ENCODE results near the gene ITPKB.
"Not testable (repeated sequence)": the region's sequence is repeated elsewhere in the genome, so short reads cannot be mapped to it uniquely, and the experiment has no call there.

The ITPKB gene

DNA sequence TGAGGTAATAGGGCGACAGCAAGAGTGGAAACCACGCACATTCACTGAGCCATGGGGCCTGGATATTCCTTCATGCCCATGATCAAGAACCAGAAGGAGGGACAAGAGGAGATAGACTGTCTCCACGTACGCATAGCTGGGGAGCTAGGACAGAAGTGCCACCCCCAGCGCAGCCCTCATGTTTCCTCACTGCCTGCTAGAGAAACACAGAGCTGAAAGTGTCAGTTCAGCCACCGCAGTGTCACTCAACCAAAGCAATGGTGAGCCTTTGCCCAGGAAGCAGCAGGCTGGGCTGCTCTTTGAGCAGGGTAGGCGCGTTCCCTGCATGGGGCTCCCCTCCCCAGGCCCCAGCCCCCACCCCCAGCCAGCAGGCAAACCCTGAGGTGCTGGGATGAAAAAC lies 122.0 kb downstream of the ITPKB start:
- DNase-seq = no peak

DNA sequence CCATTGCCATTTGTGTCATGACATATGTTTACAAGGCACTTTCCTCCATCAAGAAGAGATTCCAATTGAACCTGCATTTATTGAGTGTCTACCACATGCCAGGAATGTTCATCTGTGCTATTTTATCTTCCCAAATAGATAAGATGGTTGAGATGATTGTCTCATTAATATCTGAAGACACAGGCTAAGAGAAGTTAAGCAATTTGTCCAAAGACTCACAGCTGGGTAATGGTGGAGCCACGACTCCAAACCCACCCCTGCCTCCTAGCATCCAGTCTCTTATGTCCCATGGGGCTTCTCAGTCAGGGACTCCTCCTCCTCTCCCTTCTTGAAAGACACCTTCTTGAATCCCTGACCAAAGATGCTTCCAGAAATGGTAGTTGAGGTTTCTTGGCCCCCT lies 122.4 kb downstream of the ITPKB start:
- no peak for DNase-seq

DNA sequence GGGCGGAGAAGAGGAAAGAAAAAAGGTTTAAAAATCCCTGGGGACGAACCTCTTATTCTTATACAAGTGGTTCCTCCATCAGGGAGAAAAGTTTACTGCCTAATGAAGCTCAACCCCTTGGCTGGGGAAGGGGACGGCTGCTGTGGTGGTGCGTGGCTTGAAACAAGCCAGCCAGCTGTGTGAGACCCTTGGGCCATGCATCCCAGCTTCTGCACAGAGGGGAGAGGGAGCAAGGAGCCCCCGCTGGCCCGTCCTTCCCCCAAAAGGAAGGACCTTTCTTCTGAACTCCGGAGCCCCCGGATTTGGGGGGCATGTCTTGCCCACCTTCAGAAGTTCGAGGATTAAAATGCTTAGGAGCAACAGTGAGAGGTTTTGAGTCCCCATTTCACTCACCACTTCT lies 123.2 kb downstream of the ITPKB start:
- no peak for DNase-seq

DNA sequence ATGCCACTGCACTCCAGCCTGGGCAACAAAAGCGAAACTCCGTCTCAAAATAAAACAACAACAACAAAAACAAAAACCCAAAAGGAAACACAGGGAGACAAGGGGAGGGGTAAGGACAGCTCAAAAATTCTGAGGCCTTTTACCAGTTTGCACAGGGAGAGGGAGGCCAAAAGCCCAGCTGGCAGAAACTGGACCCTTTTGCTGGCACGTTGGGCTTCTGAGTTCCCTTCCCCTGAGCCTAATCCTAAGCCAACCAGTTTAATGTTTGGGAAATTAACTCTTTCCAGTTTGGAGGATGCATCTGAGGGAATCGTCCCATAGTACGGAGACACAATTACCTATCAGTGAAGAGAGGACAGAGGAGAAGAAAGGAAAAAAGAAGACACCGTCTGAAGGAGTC lies 127.1 kb downstream of the ITPKB start:
- not testable (repeated sequence) for DNase-seq

DNA sequence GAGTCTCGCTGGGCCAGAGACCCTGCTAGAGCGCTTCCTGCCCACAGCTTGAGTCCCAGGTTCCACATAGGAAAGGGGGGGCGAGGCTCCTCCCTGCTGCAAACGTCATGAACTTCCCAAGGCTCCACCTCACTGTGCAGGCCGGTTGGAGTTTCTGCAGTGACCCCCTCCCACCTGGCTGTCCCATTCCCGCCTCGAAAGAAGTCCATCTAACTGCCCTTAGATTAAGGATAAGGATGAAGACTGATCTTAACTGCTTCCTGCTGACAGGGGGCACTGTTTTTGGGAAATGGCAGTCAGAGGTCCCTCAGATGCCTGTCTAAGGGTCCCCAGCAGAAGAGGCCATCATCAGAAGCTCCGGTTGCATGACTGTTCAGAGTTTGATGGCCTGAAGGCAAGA lies 127.8 kb downstream of the ITPKB start:
- no peak for DNase-seq

DNA sequence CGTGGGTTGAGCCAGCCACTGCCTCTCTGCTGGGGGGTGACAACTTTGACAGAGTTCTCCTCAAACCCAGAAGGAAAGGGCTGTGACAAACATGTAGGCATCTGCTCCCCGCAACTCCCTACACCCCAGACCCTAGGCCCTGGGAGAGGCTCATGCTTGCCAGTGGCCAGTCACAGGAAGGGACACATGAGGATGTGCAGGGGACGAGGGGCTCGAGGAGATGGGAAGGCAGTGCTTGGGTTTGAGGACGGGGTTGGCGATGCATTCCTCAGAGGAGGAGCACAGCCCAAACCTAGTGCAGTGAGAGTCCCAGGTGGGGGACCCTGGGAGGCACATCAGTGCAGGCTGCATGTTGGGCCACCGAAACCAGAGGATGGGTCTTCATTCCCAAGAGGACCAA lies 128.4 kb downstream of the ITPKB start:
- no peak for DNase-seq

DNA sequence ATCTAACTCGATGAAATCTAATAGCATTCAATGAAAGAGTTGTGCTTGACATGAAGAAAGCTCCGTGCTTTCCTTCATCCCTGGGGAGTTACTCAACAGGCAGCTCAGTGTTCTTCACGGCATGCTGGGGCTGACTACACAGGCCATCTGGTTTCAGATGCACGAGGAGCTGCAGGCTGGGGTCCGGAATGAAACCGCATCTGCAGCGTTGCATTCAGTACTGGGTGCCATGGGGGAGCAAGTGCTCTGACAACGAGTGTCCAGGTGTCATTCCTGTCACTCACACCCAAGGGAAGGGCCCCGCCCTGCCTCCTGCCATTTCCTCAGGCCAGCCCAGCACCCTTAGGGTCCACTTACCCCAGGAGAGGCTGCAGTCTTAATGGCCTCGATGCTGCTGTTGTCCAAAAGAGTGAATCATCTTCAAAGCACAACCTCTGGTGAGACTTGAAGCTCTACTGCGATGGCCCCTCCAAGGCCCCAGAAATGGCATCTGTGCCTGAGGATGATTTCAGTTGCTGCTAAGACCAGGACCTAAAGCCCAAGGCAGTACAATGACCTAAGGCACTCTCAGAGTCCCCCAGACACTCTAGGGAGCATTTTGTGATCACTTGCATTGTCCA lies 129.1 kb downstream of the ITPKB start:
- peak in 1 of 2 experiments; percentile 68 for DNase-seq

DNA sequence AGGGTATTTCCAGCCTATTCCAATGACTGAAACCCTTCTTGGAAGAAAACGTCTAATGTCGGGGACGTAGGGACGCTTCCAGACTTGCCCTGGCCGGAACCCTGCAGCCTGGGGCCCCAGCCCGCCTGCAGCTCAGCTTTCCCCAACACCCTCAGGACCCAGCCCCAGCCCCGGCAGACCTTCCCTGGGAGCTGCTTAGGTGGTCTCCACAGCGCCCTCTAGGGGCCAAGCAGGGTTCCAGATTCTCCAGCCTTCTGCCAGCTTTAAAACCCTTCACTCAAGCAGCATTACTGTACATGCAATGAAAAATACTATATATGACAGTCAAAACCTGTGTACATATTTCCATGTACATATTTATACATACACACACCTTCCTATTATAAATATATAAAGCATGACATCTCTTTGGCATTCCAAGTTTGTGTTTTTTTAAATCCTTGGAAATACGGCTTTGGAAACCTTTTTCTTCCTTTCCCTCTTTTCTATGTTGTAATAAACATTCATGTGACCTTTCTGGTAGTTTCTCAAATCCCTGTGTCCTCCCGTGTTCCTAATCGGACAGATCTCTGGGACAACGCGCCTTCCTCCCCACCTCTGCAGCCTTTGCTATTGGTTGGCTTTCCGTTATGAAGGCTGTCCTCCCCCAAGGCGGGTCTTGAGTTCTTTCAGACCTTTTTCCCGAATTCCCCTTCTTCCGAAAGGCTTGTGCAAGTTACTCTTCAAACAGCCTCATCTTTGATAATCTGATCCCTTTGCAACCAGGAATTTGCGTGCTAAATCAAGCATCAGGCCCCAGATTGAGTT lies 130.2 kb downstream of the ITPKB start:
- peak; percentile 34 to 63 for DNase-seq

DNA sequence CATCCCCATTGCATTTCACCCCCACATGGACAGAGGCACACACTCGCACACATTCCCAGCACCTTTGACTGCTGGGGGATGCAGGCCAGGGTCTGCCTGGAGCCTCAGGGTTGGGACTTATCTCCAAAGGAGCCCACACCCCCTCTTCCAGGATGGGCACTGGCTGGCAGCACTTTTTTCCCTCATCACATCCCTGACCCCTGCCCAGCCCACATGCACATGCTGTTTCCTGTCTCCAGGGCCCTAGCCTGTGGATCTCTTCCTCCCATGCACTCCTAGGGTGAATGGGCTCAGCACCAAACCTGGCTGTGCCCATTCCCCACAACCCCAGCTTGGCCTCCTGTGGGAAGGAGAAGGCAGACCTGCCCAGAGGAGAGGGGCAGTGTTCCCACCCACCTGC lies 131.3 kb downstream of the ITPKB start:
- DNase-seq = no peak

DNA sequence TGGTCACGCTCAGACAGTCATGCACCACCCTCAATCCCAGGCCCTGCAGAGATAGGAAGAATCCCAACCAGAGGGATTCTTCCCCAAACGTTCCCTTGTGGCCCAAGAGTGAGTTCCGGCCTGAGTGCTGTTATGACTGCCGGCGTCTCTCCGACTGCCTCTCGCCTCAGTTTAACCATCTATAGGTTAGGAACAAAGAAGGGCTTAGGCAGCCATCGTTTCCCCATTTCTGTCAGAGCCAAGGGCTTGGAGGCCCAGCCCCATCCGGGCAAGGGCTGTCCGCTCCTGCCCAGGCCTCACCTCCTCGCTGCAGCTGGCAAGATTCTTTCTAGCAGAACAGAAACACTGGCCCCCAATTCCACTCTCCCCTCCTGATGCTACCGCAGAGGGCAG lies 131.8 kb downstream of the ITPKB start:
- DNase-seq = no peak

DNA sequence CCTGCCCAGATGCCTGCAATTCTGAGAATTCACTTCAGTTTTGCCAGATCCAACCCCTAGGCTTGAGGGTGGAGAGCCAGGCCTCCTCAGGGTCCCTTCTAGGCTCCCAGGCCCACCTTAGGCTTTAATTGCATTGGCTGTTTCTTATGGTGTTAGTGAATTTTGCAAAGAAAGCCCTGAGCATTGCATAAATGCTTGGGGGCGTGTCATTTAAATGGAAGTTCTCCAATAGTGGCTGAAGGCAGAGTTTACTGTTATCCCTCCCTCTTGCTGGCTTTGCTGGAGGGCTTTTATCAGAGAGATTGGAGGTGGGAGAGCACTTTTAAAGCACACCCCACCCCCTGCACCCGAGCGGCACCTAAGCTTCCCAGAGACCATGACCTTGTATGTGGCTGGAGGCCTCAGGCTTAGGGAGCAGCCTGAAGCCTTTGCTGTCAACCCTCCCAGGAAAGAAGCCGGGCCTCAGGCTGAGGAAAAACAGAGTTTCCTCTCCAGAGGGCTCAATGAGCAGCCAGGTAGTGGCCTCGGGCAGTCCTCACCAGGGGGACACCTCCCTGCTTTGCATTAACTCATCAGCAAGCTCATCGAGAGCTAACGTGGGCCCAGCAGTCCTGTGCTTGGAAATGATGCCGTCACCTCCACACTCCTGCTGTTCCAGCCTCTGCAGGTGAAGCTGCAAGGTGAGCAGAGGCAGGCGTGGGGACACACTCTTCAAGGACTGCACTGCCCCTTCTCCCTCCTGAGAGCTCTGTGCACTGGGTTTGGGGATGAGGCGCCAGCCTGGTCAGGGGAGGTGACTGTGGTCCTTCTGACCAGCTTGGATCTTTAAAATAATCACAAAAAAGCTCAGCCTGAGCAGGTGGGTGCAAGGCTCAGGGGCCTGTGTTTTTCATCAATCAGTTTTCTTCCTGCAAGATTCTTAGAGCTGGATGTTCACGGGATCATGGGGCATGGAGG lies 132.5 kb downstream of the ITPKB start:
- no peak for DNase-seq

DNA sequence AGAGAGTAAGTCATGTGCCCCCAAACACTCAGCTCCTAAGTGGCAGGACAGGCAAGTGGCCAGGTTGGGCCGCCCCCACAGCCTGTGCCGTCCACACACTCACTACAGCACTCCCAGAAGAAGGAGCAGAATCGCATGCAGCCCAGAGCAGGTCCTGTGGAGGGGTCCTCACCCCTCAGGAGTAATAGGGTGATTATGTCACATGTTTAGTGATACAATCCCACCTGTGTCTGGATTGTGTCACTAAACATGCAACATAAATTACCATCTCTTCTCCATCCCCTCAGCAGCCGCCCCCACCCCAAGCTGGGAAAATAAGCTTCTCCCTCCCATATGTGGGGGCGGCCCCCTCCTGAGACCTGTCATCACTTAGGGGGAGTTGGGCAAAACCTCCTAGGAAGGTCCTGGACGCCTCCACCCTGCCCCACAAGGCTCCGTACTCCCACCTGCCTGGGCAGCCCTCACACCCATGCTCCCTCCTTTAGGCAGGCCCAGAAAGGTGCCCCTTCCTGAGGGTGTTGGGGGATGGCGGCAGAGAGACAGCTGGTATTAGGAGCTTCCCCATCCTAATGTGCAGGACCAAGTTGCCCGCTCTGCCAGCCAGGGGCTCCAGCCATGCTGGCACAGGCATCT lies 133.6 kb downstream of the ITPKB start:
- no peak for DNase-seq

DNA sequence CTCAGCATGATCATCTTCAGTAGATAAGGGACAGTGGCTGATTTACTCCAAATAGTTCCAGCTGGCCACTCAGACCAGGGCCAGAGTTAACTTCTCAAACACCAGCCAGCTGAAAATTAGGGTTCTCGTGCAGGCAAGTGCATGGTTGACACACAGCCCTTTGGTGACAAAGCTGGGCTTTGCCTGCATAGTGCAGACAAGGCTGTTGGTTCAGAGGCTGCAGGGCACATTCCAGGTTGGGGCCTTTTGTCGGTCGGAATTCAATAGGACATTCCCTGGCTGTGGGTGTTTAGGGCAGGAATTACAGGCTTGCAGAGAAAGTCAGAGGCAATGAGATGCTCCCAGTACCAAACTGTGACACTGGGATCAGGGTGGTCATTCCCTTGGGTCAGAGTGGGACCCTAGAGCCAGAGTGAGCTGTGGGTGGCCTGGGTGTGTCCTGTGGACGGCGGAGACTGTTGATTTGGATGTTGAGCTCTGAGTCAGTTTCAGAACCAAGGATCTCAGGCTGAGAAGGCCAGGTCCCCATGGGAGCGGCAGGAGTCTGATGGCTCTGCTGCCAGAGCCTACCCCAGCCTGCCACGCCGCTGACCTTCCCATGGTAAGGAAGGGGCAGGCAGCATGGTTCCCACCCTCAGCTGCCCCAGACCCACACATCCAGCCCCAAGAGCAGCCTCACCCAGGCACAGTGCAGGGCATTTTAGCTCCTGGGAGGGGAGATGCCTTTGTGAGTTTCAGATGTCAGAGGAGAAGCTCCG lies 134.3 kb downstream of the ITPKB start:
- DNase-seq = no peak

DNA sequence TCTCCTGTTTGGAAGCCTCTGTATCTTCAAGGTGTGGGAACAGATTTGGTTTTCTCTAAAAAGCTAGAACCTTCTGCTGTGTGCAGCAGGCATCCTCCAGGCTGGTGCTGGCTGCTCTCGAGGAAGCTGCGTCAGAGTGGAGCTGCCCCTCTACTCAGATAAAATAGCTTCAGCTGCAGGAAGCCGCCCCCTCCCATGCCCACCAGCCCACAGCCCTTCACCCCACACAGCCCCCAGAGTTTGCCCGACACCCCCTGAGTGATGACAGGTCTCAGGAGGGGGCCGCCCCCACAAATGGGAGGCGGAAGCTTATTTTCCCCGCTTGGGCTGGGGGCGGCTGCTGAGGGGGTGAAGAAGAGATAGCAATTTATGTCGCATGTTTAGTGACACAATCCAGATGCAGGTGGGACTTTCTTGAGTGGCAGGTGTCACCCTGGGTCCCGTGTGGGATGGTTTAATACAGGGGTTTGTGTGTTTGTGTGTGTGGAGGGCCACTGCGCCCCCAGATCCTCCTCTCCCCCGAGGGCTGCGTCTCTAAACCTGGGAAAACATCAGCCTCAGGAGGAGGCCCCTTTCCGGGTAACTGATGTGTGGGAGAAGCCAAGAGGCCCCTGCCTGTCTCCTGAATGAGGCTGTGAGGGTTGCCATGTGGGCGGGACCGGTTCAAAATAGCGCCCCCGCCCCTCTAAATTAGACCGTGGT lies 135.1 kb downstream of the ITPKB start:
- DNase-seq = no peak

DNA sequence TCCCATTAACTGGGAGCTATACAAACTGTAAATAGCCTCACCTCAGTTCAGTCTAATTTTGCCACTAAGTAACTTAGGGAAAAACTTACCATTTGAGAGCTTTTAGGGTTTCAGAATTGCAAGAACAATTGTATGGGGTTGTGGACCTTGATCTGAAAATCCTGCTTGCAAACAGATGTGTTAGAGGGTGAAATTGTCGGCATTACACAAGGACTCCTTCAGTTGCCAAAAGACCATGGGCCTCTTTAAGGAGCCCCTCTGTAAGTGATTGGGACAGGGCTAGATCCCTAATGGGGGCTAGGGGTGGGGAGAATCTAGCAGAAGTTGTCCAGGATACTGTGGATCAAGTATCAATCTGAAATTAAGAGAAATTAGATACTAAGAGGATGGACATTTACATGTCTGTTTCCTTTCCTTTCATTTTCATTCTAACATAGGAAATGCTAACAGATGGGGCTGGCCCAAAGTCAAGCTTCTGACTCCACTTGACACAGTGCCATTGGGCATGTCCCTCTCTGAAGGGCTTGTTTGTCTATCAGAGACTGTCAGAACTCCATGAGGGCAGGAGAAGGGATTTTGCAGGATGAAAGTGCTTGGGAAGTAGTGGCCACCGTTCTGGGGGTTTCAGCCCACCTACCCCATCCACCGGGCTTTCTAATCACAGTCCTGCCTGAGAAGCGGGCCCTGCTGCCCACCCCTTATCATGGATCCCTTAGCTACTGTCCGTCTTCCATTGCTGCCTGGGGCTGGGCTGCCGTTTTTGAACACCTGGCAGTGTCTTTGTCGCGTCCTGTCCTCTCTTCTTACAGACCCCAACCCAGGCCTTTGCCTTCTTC lies 135.8 kb downstream of the ITPKB start:
- DNase-seq = peak; percentile 15 to 61

DNA sequence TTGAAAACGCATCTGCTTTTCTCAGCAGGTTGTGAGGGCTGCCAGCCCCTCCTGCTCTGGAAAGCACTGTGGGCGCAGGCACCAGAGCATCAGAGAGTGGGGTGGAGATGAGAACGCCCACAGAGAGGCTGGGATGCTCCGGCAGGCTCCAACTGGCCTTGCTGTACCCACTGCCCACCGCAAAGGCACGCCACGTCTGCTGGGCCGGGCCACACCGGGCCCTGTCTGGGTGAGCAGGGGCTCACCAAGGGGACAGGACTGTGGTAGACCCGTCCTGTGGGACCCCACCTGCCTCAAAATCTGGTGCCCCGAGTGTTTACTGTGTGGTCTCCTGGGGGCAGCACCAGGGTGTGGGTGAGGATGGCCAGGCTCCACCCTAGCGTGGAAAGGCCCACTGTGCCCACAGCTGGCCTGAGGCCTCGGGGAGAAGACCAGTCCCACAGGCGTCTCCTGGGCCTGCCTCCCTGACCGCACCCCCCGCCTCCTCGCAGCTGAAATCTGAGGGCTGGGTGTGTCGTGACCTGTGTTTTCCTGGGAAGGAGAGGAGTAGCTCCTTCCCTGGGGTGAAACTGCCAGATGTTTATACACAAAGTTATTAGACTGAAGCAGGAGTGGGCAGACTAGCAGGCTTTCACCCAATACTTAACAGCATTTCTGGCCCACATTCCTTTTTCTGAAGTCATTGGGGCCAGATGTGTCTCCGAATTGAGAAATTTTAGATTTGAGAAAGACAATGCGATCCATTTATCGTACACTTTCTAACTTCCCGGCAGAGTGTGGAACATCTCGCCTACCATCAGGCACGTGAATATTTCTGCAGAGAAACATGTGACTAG lies 136.7 kb downstream of the ITPKB start:
- no peak for DNase-seq

DNA sequence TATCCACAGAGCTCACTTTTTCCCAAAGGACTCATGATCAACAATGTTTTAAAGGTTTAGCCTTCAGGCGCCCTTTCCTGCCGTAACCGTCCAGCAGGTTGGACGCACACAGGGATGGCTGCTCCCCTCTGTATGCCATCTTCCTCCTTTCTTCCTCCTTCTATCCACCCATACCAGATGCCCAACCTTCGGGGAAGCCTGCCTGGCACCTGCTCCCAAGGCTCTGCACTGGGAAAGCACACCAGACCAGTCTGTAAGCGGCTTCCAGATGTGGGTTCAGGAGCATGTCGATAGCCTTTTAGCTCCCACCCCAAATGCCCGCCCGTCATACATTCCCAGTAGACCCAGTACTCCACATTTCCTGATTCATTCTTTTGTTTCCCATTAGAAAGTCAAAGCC lies 137.6 kb downstream of the ITPKB start:
- no peak for DNase-seq

DNA sequence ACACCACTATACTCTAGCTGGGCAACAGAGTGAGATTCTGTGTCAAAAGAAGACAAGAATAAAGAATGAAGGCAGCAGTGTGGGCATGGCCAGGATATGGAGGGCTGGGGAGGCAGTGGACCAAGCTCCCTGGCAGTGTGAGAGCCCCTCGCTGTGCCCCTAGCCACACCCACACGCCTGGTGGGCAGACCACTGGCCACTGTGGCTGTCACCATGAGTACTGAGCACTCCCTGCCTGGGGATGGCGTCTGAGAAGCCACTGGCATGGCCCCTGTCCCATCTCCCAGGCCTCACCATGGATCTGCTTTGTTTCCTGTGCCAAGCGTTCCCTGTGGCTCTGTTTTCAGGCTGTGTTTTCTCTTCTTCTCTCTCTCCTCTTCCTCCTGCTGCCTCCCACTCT lies 138.8 kb downstream of the ITPKB start:
- no peak for DNase-seq

DNA sequence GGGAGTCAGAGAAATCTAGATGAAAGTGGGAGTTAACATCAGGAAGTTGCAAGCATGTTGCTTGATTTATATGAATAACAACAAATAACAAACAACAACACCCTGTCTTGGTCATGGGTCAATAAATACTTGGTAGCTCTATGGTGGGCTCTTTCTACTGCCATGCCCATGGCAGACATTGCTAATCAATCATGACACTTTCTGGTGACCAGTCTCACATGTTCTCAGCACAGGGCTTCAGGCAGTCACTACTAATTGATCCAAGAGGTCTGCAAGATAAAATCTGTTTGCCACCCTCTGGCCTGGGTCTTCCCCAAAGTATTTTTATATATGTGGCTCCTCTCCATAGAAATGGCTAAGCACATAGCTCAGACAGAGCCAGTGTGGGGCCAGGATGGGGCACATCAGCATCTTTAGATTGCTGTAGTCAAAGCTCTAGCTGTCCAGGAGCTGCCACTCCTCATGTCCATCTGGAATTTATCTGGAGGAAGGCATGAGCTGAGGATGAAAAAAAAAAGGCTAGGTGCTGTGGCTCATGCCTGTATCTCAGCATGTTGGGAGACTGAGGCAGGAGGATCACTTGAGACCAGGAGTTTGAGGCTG lies 139.3 kb downstream of the ITPKB start:
- no peak for DNase-seq
